Measurements from ENCODE around the gene LRRTM2. TPM values are rescaled to one million over a fixed set of nuclear protein-coding genes. Genes with fewer than 3 reads are reported as not detected.

Gene LRRTM2
- total RNA-seq, 2 donors from 2014 or later = 0.10 to 0.35 TPM

DNA sequence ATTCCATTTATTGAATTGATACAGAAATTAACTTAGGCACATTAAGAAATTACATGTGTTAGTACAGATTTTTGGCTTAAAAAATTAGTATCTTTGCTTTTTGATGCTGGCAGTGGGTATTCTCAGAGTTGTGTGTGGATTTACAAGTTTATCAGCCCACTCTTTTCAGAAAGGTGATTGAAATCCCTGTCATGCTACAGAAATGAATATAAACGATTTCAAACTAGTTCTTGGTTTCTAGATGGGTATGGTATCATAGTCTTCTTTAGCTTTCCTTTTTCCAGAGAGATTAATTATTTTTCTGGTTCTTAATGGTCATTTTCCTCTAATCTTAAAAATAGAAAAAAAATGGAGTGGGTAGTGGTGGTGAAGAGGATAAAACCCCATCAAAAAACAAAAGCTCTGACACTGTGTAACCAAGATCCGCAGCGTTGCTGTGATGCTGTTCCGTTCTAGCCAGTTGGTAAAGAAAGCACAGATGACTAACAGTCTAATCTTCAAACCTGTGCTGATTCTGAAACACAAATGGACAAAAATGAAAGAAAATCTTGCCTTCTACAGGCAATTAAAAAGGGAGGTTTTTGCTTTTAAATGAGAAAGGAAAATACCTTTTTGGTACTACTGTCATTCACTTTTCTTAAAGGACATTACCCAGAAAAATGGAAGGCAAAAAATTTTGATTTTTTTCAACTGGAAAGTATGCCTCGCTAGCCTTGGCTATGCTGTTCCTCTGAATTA lies 5.2 kb downstream of the LRRTM2 start:
- no peaks in the 10 kb centered on the region for H3K9me3 ChIP-seq

DNA sequence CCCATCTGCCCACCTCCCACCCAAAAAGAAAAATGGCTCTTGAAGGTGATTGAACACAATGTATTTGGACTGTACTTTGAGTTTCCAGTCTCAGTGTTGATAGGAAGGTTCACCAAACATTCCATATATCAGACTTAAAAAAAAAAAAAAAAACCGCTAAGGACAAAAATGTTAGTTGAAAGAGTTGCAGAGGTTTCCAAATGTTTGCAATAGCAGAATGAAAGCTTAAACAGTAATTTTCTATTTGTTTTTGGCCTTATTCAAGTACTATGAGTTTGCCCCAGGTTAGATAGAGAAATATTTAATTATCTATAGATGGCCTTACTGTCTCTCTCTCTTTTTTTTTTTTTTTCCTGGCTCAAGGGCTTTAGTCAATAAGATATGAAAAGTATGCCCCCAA lies 6.1 kb downstream of the LRRTM2 start:
- H3K4me1 ChIP-seq = no peaks in the 10 kb centered on the region

More for the DNA sequence above, 5.2 kb downstream of the LRRTM2 start:
- TF ChIP-seq, protein P1, sequence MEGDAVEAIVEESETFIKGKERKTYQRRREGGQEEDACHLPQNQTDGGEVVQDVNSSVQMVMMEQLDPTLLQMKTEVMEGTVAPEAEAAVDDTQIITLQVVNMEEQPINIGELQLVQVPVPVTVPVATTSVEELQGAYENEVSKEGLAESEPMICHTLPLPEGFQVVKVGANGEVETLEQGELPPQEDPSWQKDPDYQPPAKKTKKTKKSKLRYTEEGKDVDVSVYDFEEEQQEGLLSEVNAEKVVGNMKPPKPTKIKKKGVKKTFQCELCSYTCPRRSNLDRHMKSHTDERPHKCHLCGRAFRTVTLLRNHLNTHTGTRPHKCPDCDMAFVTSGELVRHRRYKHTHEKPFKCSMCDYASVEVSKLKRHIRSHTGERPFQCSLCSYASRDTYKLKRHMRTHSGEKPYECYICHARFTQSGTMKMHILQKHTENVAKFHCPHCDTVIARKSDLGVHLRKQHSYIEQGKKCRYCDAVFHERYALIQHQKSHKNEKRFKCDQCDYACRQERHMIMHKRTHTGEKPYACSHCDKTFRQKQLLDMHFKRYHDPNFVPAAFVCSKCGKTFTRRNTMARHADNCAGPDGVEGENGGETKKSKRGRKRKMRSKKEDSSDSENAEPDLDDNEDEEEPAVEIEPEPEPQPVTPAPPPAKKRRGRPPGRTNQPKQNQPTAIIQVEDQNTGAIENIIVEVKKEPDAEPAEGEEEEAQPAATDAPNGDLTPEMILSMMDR (IDR thresholded peaks at IDR 0.05) = no peak
- Histone ChIP-seq H3K27ac (no peak overlapping the region), H3K4me3 (no peak overlapping the region), H3K27me3 (no peaks in the 10 kb centered on the region), H3K9ac (ENCODE audit: low read depth in 2 of 2, low read length in 2 of 2) (no peak overlapping the region), H3K4me1 (no peaks in the 10 kb centered on the region), H3K36me3 (no peaks in the 10 kb centered on the region)
- intact Hi-C loops (cut with DNase I) = no loop called here
- no peak for DNase-seq

DNA sequence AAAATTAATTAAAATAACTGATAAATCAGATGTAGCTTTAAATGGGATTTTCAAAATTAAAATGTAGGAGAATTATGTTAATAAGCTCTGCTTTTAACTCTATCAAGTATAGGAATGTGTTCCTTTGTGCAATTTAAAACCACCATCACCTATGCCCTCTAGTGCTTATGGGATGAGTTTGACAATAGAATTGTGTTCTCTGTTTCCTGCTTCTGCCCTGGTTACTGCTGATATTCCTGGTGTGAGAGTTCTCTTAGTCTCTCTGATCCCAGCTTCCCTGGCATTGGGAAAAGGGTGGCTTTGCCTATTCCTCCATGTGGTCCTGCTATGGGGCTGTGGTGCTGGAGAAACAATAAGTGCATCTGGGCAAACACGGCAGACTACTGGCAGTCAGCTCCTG lies 8.1 kb downstream of the LRRTM2 start:
- no peak overlapping the region for H3K4me3 ChIP-seq

More for the DNA sequence above, 6.1 kb downstream of the LRRTM2 start:
- DNase-seq = no peak
- H3K36me3 ChIP-seq = no peaks in the 10 kb centered on the region
- H3K4me3 ChIP-seq = no peak overlapping the region
- H3K9me3 ChIP-seq = no peaks in the 10 kb centered on the region
- intact Hi-C loops (cut with DNase I) = no loop called here
- H3K27me3 ChIP-seq = no peaks in the 10 kb centered on the region
- no peak overlapping the region for H3K9ac ChIP-seq (ENCODE audit: low read depth in 2 of 2, low read length in 2 of 2)
- TF ChIP-seq, protein P1 (IDR thresholded peaks at IDR 0.05) = no peak
- H3K27ac ChIP-seq = no peak overlapping the region

DNA sequence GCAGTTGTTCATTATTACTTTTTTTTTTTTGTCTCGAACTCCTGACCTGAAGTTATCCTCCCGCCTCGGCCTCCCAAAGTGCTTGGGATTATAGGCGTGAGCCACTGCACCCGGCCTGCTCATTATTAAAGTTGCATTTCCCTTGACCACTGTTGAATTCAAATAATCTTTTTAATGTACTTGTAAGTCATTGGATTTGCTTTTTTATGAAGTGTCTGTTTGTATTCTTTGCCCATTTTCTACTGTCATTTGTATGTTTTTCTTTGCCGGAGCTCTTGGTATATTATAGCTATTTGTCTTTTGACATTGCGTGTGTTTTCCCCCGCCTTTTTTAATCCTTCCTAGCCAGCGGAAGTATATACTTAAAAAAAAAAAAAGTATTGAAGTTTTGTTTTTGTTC lies 22.0 kb downstream of the LRRTM2 start:
- Histone ChIP-seq H3K4me1 (no peaks in the 10 kb centered on the region), H3K36me3 (no peaks in the 10 kb centered on the region), H3K9ac (ENCODE audit: low read depth in 2 of 2, low read length in 2 of 2) (no peak overlapping the region), H3K4me3 (no peak overlapping the region), H3K27me3 (no peaks in the 10 kb centered on the region), H3K27ac (no peak overlapping the region), H3K9me3 (no peaks in the 10 kb centered on the region)
- no peak for DNase-seq
- TF ChIP-seq, protein P1 (IDR thresholded peaks at IDR 0.05) = no peak
- intact Hi-C loops (cut with DNase I) = no loop called here

More for the DNA sequence above, 8.1 kb downstream of the LRRTM2 start:
- TF ChIP-seq, protein P1 (IDR thresholded peaks at IDR 0.05) = no peak
- H3K4me1 ChIP-seq = no peaks in the 10 kb centered on the region
- no peaks in the 10 kb centered on the region for H3K36me3 ChIP-seq
- no peak overlapping the region for H3K27ac ChIP-seq
- intact Hi-C loops (cut with DNase I) = no loop called here
- no peaks in the 10 kb centered on the region for H3K27me3 ChIP-seq
- DNase-seq = no peak
- H3K9ac ChIP-seq (ENCODE audit: low read depth in 2 of 2, low read length in 2 of 2) = no peak overlapping the region
- H3K9me3 ChIP-seq = no peaks in the 10 kb centered on the region

DNA sequence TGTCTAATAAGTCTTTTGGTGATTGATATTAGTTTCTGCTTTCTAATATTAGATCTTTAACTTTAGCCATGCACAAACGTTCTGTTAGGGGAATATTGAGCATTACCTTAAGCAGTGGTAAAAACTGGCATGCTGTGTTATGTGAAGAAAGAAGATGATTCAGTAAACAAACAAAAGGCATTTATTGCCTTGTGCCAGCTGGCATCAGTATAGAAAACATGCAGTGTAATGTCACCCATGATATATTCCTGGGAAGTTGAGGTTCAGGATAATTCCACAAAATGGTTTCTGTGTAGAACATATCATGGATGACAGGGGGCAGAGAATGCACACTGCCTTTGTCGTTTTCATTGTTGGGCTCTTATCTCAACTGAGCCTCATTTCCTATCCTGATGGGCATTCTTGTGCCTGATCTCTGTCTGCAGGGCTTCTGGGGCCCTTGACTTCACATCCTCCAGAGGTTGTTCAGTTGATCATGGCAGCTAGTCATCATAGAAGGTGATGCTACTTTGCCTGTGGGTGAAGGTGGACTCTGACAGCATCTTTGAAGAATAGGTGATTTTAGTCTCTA lies 24.2 kb downstream of the LRRTM2 start:
- H3K9me3 ChIP-seq = no peaks in the 10 kb centered on the region
- no peaks in the 10 kb centered on the region for H3K4me1 ChIP-seq
- DNase-seq = no peak
- TF ChIP-seq, protein P1 (IDR thresholded peaks at IDR 0.05) = no peak
- no peak overlapping the region for H3K9ac ChIP-seq (ENCODE audit: low read depth in 2 of 2, low read length in 2 of 2)
- no peak overlapping the region for H3K4me3 ChIP-seq
- intact Hi-C loops (cut with DNase I) = no loop called here
- H3K27me3 ChIP-seq = no peaks in the 10 kb centered on the region
- no peaks in the 10 kb centered on the region for H3K36me3 ChIP-seq
- no peak overlapping the region for H3K27ac ChIP-seq

All from colonic mucosa (tissue), 4 donors.